Mesendoderm (in vitro differentiated cells): Measurements from ENCODE around the gene PELI1.

Source experiments
- DNase-seq: peaks from one replicate; pipeline ENCODE4 v3.0.0; 2013
- H2AK5ac ChIP-seq: 2 replicates; pipeline ENCODE4 v1.6.1; 2013; ENCODE audit warnings: low read length, inconsistent platforms
- H2BK120ac ChIP-seq: 2 replicates; pipeline ENCODE4 v1.6.1; 2013; ENCODE audit warnings: low read depth, mild to moderate bottlenecking, low read length, moderate library complexity, mixed read lengths
- H2BK15ac ChIP-seq: replicated peaks from 2 replicates; pipeline ENCODE4 v1.6.1; 2013; ENCODE audit warnings: low read depth, mild to moderate bottlenecking, moderate library complexity
- H2BK5ac ChIP-seq: 2 replicates; pipeline ENCODE4 v1.6.1; 2013; ENCODE audit warnings: low read length, inconsistent platforms
- H3K18ac ChIP-seq: 2 replicates; pipeline ENCODE4 v1.6.1; 2013; ENCODE audit warnings: mild to moderate bottlenecking, low read length, mixed read lengths
- H3K23ac ChIP-seq: one replicate; pipeline ENCODE4 v1.6.1; 2013; ENCODE audit warnings: low read length
- H3K27ac ChIP-seq: 2 replicates; pipeline ENCODE4 v1.5.1; 2013; ENCODE audit warnings: low read depth, mild to moderate bottlenecking, inconsistent platforms, low read length, moderate library complexity
- H3K27me3 ChIP-seq: 2 replicates; pipeline ENCODE4 v1.6.1; 2013; ENCODE audit warnings: low read length, control low read depth, mild to moderate bottlenecking, inconsistent platforms; ENCODE audit not compliant: insufficient read depth, poor library complexity
- H3K36me3 ChIP-seq: 2 replicates; pipeline ENCODE4 v1.6.1; 2013; ENCODE audit warnings: low read length, inconsistent platforms; ENCODE audit not compliant: control insufficient read depth, insufficient read depth
- H3K4ac ChIP-seq: one replicate; pipeline ENCODE4 v1.6.1; 2013; ENCODE audit warnings: low read depth, mild to moderate bottlenecking, low read length, moderate library complexity
- H3K4me1 ChIP-seq: 2 replicates; pipeline ENCODE4 v1.6.1; 2013; ENCODE audit warnings: low read depth, low read length, inconsistent platforms; ENCODE audit not compliant: control insufficient read depth
- H3K4me2 ChIP-seq: 2 replicates; pipeline ENCODE4 v1.6.1; 2013; ENCODE audit warnings: low read length
- H3K4me3 ChIP-seq: 2 replicates; pipeline ENCODE4 v1.5.1; 2013; ENCODE audit warnings: mild to moderate bottlenecking, low read length
- H3K56ac ChIP-seq: one replicate; pipeline ENCODE4 v1.6.1; 2013; ENCODE audit warnings: low read length
- H3K79me1 ChIP-seq: 2 replicates; pipeline ENCODE4 v1.6.1; 2013; ENCODE audit warnings: low read length, inconsistent platforms
- H3K79me2 ChIP-seq: 2 replicates; pipeline ENCODE4 v1.6.1; 2013; ENCODE audit warnings: mild to moderate bottlenecking, low read length; ENCODE audit not compliant: control insufficient read depth, insufficient read depth
- H3K9ac ChIP-seq: 2 replicates; pipeline ENCODE4 v1.6.1; 2013; ENCODE audit warnings: low read length, inconsistent platforms
- H4K5ac ChIP-seq: one replicate; pipeline ENCODE4 v1.6.1; 2013; ENCODE audit warnings: low read length
- H4K8ac ChIP-seq: one replicate; pipeline ENCODE4 v1.6.1; 2013; ENCODE audit warnings: low read depth, mild to moderate bottlenecking, control low read depth, low read length, moderate library complexity
- WGBS: extraction: QIAGEN DNeasy Blood & Tissue Kit; methylation state at CpG from one replicate; pipeline ENCODE4 v1.1.7; 2013; ENCODE audit warnings: low lambda C conversion rate, missing lambda C conversion rate; ENCODE audit not compliant: insufficient coverage; ENCODE audit errors: extremely low coverage; 5-methylcytosine and 5-hydroxymethylcytosine counted together

Gene PELI1

GRCh38 chr2:64126601-64127000 lies 17.6 kb downstream of the PELI1 start:
- Histone ChIP-seq H3K4me2 (no peak overlapping the region), H3K79me1 (peaks cover 6% of the 10 kb centered on the region), H3K27me3 (no peaks in the 10 kb centered on the region), H3K18ac (no peak overlapping the region), H3K56ac (no peak overlapping the region), H4K5ac (no peak overlapping the region), H2AK5ac (no peak overlapping the region), H3K9ac (no peak overlapping the region), H2BK5ac (no peak overlapping the region), H2BK120ac (no peak overlapping the region), H3K4me1 (no peaks in the 10 kb centered on the region), H3K36me3 (no peaks in the 10 kb centered on the region), H2BK15ac (no peak overlapping the region), H4K8ac (no peak overlapping the region), H3K79me2 (peaks cover 62% of the 10 kb centered on the region), H3K4me3 (no peak overlapping the region), H3K4ac (no peak overlapping the region), H3K23ac (no peak overlapping the region), H3K27ac (no peak overlapping the region)
- no CpG with 5 or more reads among the region's 3 CpGs for WGBS
- no peak for DNase-seq

- no peak overlapping the region for H3K27ac ChIP-seq
- no peaks in the 10 kb centered on the region for H3K36me3 ChIP-seq
- H3K79me1 ChIP-seq = peaks cover 9% of the 10 kb centered on the region
- H3K27me3 ChIP-seq = no peaks in the 10 kb centered on the region
- H3K4me2 ChIP-seq = no peak overlapping the region
- H3K4me1 ChIP-seq = no peaks in the 10 kb centered on the region
- H3K79me2 ChIP-seq = peaks cover 64% of the 10 kb centered on the region
- no peak overlapping the region for H3K23ac ChIP-seq
- H4K8ac ChIP-seq = no peak overlapping the region
- no peak overlapping the region for H3K56ac ChIP-seq
- no peak overlapping the region for H2AK5ac ChIP-seq
- no peak overlapping the region for H3K9ac ChIP-seq
- H2BK15ac ChIP-seq = no peak overlapping the region
- H3K4ac ChIP-seq = no peak overlapping the region
- DNase-seq = no peak
- H2BK5ac ChIP-seq = no peak overlapping the region
- H4K5ac ChIP-seq = no peak overlapping the region
- no peak overlapping the region for H3K18ac ChIP-seq
- no peak overlapping the region for H2BK120ac ChIP-seq
- no peak overlapping the region for H3K4me3 ChIP-seq
These were observed 19.6 kb downstream of the PELI1 start for GRCh38 chr2:64124571-64124970.

- Histone ChIP-seq H3K9ac (no peak overlapping the region), H3K56ac (no peak overlapping the region), H3K4me2 (no peak overlapping the region), H3K79me2 (peaks cover 67% of the 10 kb centered on the region), H3K4ac (no peak overlapping the region), H3K36me3 (no peaks in the 10 kb centered on the region), H2BK15ac (no peak overlapping the region), H3K4me3 (no peak overlapping the region), H2BK120ac (no peak overlapping the region), H2AK5ac (no peak overlapping the region), H3K27me3 (no peaks in the 10 kb centered on the region), H2BK5ac (no peak overlapping the region), H3K79me1 (peaks cover 11% of the 10 kb centered on the region), H3K18ac (no peak overlapping the region), H3K23ac (no peak overlapping the region), H4K8ac (no peak overlapping the region), H4K5ac (no peak overlapping the region), H3K4me1 (no peaks in the 10 kb centered on the region), H3K27ac (no peak overlapping the region)
- no CpG with 5 or more reads among the region's 3 CpGs for WGBS
- DNase-seq = no peak
These were observed 20.1 kb downstream of the PELI1 start for GRCh38 chr2:64124168-64124567.

- Histone ChIP-seq H3K27me3 (no peaks in the 10 kb centered on the region), H3K18ac (no peak overlapping the region), H2AK5ac (no peak overlapping the region), H3K79me1 (peaks cover 11% of the 10 kb centered on the region), H3K4ac (no peak overlapping the region), H3K27ac (no peak overlapping the region), H4K5ac (no peak overlapping the region), H3K9ac (no peak overlapping the region), H2BK120ac (no peak overlapping the region), H3K79me2 (peaks cover 65% of the 10 kb centered on the region), H3K36me3 (no peaks in the 10 kb centered on the region), H3K23ac (no peak overlapping the region), H2BK15ac (no peak overlapping the region), H3K4me1 (no peaks in the 10 kb centered on the region), H3K4me2 (no peak overlapping the region), H2BK5ac (no peak overlapping the region), H3K56ac (no peak overlapping the region), H4K8ac (no peak overlapping the region), H3K4me3 (no peak overlapping the region)
- WGBS = no CpG with 5 or more reads among the region's 1 CpG
- no peak for DNase-seq
These were observed 20.5 kb downstream of the PELI1 start for GRCh38 chr2:64123740-64124139.

GRCh38 chr2:64122358-64122757 lies 21.9 kb downstream of the PELI1 start:
- Histone ChIP-seq H2AK5ac (no peak overlapping the region), H3K18ac (no peak overlapping the region), H3K79me1 (peaks cover 11% of the 10 kb centered on the region), H3K4ac (no peak overlapping the region), H2BK120ac (no peak overlapping the region), H3K27ac (no peak overlapping the region), H3K4me3 (no peak overlapping the region), H3K4me2 (no peak overlapping the region), H3K27me3 (no peaks in the 10 kb centered on the region), H3K23ac (no peak overlapping the region), H3K36me3 (no peaks in the 10 kb centered on the region), H3K79me2 (peaks cover 58% of the 10 kb centered on the region), H3K4me1 (no peaks in the 10 kb centered on the region), H2BK15ac (no peak overlapping the region), H3K56ac (no peak overlapping the region), H2BK5ac (no peak overlapping the region), H3K9ac (no peak overlapping the region), H4K5ac (no peak overlapping the region), H4K8ac (no peak overlapping the region)
- DNase-seq = no peak
- no CpG with 5 or more reads among the region's 7 CpGs for WGBS

GRCh38 chr2:64120928-64121327 lies 23.3 kb downstream of the PELI1 start:
- H3K23ac ChIP-seq = no peak overlapping the region
- peaks cover 2% of the 10 kb centered on the region for H3K4me1 ChIP-seq
- H2AK5ac ChIP-seq = no peak overlapping the region
- no peak for DNase-seq
- no peak overlapping the region for H3K4me2 ChIP-seq
- H3K36me3 ChIP-seq = no peaks in the 10 kb centered on the region
- no peak overlapping the region for H4K5ac ChIP-seq
- no peak overlapping the region for H3K4me3 ChIP-seq
- no peak overlapping the region for H2BK5ac ChIP-seq
- no peak overlapping the region for H3K27ac ChIP-seq
- H3K18ac ChIP-seq = no peak overlapping the region
- no peak overlapping the region for H3K9ac ChIP-seq
- no peak overlapping the region for H3K4ac ChIP-seq
- peaks cover 58% of the 10 kb centered on the region for H3K79me2 ChIP-seq
- H2BK120ac ChIP-seq = no peak overlapping the region
- no peaks in the 10 kb centered on the region for H3K27me3 ChIP-seq
- no CpG with 5 or more reads among the region's 6 CpGs for WGBS
- H2BK15ac ChIP-seq = no peak overlapping the region
- H3K56ac ChIP-seq = no peak overlapping the region
- H3K79me1 ChIP-seq = peaks cover 11% of the 10 kb centered on the region
- H4K8ac ChIP-seq = no peak overlapping the region
